Fibroblast of peridontal ligament (primary cell): ENCODE measurements around the gene HNRNPUL1.

Experiments used
- DNase-seq: peaks from one replicate; pipeline ENCODE4 v3.0.0-alpha.2; 2010; ENCODE audit errors: extremely low read depth

HNRNPUL1 gene

DNA sequence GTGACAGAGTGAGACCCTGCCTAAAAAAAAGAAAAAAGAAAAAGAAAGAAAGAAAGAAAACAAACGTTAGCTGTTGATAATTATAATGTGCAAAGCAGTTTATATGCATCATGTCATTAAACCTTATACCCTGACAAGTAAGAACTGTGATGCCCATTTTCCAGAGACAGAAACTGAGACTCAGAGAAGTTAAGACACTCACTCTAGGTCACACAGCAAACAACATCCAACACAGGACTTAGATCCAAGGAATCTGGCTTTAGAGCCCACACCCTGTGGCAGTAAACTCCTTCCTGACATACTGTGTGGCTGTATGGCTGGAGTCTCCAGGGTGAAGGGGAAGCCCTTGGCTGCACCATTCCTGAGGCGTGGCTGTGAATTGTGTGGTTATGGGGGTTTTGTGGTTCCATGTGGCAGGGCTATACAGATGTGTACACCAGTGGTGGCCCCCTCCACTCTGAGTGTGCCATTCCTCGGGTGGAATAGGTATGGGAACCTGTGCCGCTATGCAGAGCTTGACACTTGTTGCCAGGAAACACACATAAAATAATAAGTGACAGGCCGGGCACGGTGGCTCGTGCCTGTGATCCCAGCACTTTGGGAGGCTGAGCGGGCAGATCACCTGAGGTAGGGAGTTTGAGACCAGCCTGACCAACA is 29.5 kb upstream of the HNRNPUL1 start:
- no peak for DNase-seq

DNA sequence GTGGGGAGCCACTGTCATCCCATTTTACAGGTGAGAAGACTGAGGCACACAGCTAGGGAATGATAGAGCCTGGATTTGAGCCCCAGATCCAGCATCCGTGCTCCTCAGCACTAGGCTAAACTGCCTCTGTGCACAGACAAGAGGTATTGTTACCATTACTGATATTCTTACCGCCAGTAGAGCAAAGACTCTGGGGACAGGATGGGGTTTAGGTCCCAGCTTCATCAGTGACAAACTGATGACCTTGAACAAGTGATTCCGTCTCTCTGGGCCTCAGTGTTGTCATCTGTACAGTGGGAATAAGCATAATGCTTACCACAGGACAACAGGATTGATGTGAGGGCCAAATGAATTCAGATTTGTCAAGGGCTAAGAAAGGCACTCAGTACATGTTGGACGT is 28.7 kb upstream of the HNRNPUL1 start:
- DNase-seq = no peak

DNA sequence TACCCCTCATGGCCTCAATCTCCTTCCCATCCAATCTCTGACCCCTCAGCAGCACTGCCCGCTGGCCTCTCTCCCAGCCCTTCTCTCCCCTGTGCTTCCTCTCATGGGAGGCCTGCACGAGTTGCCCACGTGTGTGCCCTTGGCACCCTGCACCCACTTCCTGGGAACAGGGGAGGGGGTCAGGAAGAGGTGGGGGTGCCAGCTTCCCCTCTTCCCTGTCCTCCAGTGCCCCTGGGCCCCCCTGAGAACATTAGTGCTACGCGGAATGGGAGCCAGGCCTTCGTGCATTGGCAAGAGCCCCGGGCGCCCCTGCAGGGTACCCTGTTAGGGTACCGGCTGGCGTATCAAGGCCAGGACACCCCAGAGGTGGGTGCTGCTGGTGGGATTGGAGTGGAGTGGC is 25.9 kb upstream of the HNRNPUL1 start:
- DNase-seq = no peak

GRCh38 chr19:41239363-41239762 is 24.8 kb upstream of the HNRNPUL1 start:
- DNase-seq = no peak

- no peak for DNase-seq
Measured at GRCh38 chr19:41239961-41240574, 24.1 kb upstream of the HNRNPUL1 start.

DNA sequence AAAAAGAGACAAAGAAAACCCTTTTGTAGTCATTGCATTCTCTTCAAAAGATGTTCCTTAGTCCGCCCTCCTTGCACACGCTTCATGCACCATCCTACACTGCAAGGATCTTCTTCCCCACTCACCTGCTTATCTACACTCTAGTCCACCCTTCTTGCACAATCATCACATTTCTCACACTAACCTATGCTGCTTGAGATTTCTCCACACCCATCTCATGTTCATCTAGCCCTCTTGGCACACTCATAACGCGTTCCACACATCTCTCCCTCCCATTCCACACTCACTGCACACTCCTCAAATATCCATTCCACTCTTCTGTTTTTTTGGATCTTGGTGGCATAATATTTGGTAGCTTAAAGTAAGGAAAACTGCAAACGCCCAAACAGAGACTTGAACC is 22.3 kb upstream of the HNRNPUL1 start:
- DNase-seq = no peak

GRCh38 chr19:41244117-41244516 is 20.1 kb upstream of the HNRNPUL1 start:
- no peak for DNase-seq

GRCh38 chr19:41245843-41246242 is 18.3 kb upstream of the HNRNPUL1 start:
- no peak for DNase-seq

DNA sequence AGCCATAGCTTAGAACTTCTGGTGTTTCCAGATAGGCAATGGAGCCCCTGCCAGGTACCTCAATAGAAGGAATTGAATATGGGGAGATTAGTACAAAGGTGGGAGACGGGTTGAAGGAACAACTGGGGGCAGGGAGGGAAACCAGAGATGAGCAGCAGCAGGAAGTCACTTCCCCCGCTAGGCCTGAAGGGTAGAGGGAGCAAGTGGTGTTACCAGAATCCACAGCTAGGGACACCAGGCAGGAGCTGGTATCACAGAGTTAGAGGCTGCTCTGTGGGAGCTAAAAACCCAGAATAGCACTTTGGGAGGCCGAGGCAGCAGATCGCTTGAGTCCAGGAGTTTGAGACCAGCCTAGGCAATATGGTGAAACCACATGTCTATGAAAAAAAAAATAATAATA is 15.3 kb upstream of the HNRNPUL1 start:
- DNase-seq = no peak

GRCh38 chr19:41249707-41250423 is 14.3 kb upstream of the HNRNPUL1 start:
- DNase-seq = no peak

GRCh38 chr19:41253660-41254059 is 10.5 kb upstream of the HNRNPUL1 start:
- DNase-seq = no peak

DNA sequence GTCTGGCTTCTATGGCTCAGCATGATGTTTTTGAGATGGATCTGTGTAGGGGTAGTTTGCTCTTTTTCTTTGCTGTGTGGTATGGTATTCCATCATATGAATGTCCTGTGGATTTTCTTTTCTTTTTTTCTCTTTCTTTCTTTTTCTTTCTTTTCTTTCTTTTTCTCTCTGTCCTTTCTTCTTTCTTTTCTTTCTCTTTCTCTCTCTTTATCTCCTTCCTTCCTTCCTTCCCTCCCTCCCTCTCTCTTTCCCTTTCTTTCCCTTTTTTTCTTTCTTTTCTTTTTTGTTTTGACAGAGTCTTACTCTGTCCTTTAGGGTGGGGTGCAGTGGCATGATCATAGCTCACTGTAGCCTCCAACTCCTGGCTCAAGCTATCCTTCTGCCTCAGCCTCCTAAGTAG is 9.0 kb upstream of the HNRNPUL1 start:
- no peak for DNase-seq

GRCh38 chr19:41261474-41262190 is 2.5 kb upstream of the HNRNPUL1 start:
- no peak for DNase-seq

- peak; percentile 76 for DNase-seq
Measured at GRCh38 chr19:41263042-41263849, 926 bp upstream of the HNRNPUL1 start.

GRCh38 chr19:41264581-41265394 is 616 bp downstream of the HNRNPUL1 start:
- DNase-seq = peak; percentile 21

- peak; percentile 21 for DNase-seq
Measured at GRCh38 chr19:41265395-41266153, 1.4 kb downstream of the HNRNPUL1 start.

- DNase-seq = no peak
Measured at GRCh38 chr19:41269055-41269454, 4.9 kb downstream of the HNRNPUL1 start.

GRCh38 chr19:41269571-41269970 is 5.4 kb downstream of the HNRNPUL1 start:
- no peak for DNase-seq

DNA sequence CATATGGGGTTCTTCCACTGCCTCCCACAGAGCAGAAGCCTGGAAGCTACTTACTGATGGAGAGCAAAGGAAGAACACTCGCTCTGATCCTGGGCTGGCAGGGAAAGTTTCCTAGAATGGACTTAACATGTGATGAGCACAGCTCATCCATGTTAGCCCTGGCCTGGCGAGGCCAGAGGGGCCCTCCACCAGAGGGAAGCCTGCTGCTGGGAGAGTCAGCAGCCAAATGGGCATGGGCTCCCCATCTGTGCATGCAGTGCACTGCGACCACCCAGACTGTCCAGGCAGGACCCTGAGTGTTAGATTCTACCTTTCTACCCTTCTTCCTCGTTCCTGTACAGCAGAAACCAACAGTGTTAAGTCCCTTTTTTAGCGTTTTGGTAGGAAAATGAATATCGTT is 8.9 kb downstream of the HNRNPUL1 start:
- no peak for DNase-seq

DNA sequence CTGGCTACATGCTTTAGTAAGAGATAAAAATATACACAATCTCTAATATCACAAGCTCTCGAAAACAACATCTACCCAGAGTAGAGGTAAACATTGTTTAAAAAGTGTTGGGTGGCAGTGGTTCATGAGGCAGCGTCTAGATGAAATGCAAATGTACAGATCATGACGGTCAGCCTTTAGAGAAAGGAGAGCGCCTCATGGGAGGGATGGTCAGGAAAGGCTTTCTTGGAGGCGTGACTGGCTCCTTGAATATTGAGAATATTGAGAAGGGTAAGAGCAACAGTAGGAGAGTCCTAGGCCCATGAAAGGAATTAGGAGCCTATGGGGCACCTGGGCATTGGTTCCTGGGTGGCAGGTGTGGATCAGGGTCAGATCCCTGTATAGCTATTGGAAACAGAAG is 10.6 kb downstream of the HNRNPUL1 start:
- DNase-seq = no peak
